NCI-H2171 treated with DMSO at 0.1 percent for 48 hours (cell line): ENCODE measurements around the gene RNU1-2.
"Not testable (repeated sequence)": the region's sequence is repeated elsewhere in the genome, so short reads cannot be mapped to it uniquely, and the experiment has no call there.

Experiments used
- DNase-seq: peaks from one replicate; lab custom pipeline; 2025; lab: John Stamatoyannopoulos, UW

RNU1-2 gene

DNA sequence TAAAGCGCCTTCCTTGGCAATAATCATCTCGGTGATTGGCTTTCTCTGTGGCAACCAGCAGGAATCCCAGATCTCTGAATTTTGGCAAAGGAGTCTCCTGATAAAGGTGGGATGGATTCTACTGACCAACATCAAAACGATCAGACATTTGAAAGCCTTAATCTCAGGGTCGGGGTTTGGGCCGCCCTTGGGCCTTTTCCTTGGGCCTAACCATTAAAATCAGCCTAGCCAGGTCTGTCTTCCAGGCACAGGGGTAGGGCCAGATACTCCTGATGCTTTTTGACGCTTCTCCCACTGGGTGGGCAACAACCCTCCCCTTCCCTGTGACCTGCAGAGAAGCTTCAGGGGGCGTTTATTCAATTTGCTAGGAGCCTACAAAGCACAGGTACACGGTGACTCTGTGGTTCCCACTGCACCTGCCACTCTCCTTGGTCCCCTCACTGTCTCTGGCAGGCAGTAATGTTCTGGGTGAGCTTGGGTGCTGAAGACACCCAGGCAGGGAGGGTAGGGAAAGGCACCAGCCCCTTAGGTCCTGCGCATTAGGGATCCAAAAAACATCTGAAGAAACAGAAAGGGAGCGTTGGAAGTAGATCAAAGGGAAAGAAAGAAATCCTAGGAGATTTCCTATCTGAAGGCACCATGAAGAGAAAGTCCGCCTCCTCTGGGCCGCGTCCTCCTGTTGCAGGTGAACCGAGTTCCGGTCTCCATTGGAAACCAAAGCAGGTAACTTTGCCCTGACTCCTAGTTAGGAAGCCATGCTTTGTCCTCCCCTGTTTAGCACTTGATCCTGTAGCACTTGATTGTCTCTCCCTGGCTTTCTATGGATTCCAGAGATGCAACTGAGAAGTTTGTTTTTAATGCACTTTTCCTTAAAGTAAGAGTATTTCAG, 12.3 kb downstream of the RNU1-2 start:
- DNase-seq: no peak

DNA sequence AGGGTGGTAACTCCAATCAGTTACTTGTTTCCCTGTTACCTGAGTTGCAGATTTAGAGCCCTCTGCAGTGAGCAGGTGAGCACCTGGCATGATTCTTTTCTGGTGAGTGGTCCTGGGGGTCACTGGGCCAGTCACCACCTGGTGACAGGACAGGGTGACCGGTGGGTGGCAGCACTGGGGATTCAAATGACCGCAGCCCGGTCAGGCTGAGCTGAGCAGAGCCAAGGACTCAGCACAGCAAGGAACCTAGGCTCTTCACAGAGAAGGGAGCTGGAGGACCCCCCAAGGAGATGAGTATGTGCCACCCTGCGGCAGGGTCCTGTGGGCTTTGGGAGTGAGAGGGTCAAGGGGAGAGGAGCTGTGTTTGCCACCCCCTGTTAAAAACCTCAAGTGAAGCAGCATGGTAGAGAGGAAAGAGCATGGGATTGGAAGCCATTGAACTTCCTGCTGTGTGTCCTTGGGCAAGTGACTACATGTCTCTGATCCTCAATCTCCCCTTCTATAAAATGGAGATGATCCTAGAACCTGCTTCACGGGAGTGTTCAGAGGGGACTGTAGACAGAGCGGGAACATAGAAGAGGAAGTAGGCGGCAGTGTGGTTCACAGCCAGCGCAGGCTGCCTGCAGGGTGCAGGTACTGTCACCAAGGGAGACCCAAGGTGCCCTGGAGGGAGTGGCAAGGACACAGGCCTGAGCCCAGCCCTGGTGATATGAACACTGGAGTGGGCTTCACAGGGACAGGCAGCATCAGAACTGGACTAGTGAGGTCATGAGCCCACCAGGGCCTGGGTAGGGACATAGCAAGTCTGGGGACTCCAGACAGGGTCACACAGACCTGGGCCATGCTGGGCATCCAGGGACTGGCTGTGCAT, 16.3 kb downstream of the RNU1-2 start:
- DNase-seq: not testable (repeated sequence)

- DNase-seq: not testable (repeated sequence)
Measured at GRCh38 chr1:16912742-16913141, 17.0 kb downstream of the RNU1-2 start.

- DNase-seq: no peak
Measured at GRCh38 chr1:16913181-16913832, 17.5 kb downstream of the RNU1-2 start.

DNA sequence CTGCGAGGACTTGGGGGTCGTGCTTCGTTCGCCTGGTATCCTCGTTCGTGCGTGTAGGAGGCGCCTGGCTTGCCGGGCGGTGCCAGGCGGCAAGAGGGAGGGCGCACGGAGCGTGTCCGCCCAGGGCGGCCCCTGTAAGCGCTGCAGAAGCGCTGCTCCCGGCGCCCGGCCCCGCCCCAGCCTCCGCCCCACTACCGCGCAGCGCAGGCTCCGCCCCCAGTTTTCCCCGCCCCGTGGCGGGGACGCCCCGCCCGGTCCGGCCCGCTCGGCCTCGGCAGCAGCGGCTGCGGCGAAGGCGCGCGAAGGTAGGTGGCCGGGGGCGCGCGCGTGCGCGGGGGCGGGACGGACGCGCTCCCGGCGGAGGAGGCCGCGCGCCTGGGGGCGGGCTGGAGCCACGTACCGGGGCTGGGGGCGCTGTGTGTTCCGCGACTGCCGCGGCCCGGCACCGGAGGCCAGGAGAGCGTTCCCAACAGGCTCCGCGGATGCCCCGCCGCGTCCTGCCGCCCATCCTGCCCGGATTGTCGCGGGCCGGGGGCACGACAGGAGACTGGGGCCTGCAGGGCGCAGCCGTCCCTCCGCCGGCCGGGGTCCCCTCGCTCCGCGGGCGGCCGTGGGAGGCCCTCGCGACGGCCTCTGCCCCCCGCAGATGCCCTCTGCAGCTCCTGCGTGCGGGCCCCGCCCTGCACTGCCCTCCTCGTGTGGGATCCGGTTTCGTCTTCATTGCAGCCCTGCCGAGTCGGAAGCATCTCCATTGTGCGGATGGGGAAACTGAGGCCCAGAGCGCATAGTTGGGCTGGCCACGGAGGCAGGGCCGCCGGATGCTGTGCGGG, 18.3 kb downstream of the RNU1-2 start:
- peak; percentile 97 for DNase-seq

- DNase-seq: peak; percentile 82
Measured at GRCh38 chr1:16914928-16915626, 19.3 kb downstream of the RNU1-2 start.

GRCh38 chr1:16915627-16915973, 19.8 kb downstream of the RNU1-2 start:
- DNase-seq: peak; percentile 19

DNA sequence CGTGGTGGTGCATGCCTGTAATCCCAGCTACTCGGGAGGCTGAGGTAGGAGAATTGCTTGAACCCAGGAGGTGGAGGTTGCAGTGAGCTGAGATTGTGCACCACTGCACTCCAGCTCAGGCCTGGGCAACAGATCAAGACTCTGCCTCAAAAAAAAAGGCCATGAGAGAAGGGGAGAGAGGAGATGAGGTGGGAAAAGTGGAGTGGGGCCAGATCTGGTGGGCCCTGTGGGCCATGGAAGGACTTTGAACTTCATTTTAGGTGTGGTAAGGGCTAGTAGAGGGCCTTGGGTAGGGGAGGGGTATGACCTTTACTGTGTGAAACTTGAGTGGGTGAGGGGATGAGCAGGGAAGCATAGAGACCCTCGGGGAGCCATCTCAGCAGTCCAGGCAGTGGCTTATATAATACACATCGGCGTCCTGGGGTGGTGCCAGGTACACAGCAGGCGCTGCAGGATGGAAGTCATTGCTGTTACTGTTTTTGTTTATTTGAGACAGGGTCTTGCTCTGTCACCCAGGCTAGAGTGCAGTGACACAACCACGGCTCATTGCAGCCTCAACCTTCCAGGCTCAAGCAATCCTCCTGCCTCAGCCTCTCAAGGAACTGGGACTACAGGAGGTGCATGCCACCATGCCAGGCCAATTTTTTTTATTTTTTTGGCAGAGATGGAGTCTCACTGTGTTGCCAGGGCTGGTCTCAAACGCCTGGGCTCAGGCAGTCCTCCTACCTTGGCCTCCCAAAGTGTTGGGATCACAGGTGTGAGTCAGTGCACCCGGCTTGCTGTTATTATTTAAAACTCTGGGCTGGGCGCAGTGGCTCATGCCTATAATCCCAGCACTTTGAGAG, 20.5 kb downstream of the RNU1-2 start:
- DNase-seq: not testable (repeated sequence)

GRCh38 chr1:16918371-16918770, 22.6 kb downstream of the RNU1-2 start:
- DNase-seq: no peak

GRCh38 chr1:16918936-16919665, 23.3 kb downstream of the RNU1-2 start:
- not testable (repeated sequence) for DNase-seq

GRCh38 chr1:16920951-16921350, 25.2 kb downstream of the RNU1-2 start:
- no peak for DNase-seq

DNA sequence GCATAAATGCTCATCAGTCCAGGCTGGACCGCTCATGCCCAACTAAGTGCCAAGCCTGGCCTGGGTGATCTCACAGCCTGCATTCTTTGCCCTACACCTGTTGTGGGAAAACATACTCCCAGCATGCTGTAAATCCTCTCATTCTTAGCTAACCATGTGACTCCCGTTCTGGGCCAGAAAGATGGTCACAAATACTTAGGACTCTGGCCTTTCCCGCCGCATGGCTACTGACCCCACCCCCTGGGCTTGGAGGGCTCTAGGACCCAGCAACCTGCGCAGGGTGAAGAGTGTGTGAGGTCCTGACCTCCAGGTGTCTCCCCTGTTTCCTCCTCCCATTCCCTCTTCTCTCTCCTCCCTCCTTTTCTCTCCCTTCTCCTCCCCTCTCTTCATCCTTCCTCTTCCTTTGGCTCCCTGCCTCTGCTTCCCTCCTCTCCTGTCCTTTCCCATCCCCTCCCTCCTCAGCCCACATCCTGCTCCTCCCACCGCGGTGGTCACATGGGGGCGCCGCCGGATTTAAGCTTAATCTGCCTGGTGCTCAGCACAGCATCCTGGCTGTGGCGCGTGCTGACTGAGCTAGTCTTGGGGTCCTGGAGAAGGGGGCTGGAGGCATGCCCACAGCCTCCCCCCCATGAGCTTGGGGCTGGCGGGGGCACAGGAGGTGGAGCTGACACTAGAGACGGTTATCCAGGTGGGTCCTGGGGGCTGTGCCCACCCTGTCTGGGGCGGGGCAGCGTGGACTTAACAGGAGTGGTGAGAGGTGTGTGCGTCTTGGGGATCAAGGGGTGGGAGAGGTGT, 25.8 kb downstream of the RNU1-2 start, which contains the start of gene CROCC:
CROCC (plus strand) TSS at position 541 of the 795 bp plus-strand sequence; CDS start at position 629, 88 bp downstream.
- peak; percentile 60 for DNase-seq

- DNase-seq: no peak
Measured at GRCh38 chr1:16922466-16922865, 26.7 kb downstream of the RNU1-2 start.

GRCh38 chr1:16922885-16923431, 27.2 kb downstream of the RNU1-2 start:
- DNase-seq: no peak

DNA sequence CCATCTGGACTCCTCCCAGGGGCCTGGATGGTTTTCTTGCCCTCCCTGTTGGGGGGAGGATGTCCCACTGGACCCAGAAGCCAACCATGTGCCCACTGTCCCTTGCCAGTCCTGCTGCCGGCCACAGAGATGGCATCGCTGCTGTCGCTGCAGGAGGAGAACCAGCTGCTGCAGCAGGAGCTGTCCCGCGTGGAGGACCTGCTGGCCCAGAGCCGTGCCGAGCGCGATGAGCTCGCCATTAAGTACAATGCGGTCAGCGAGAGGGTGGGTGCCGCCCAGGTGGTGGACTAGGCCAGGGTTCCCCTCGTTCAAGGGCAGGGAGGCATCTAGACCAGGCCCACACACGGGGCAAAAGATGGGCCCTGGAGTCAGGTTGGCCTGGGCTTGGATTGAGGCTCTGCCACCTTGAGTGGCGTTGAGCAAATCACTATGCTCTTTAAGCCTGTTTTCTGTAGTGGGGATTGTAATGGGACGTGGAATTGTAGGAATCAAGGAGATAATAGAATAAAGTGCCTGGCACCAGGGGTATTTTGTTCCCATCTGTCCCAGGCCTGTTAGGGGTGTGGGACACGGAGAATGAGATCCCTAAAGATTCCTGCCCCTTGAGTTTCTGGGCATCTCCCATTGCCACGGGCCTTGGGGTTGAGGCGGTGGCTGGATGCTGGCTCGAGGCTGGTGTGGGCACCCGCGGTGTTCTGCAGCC, 28.6 kb downstream of the RNU1-2 start:
- no peak for DNase-seq

- DNase-seq: no peak
Measured at GRCh38 chr1:16924919-16925477, 29.2 kb downstream of the RNU1-2 start.
